CD4-positive, alpha-beta memory T cell (primary cell): ENCODE data around the gene HLA-DPB1. TPM values are rescaled to one million over a fixed set of nuclear protein-coding genes. Genes with fewer than 3 reads are reported as not detected.

ENCODE experiments used
- CTCF ChIA-PET: fragments of 350-600 bp; sonication (Branson Sonifier 250); formaldehyde crosslinking; loops from one replicate; lab custom pipeline; 2021; ENCODE audit warnings: inconsistent platforms; ENCODE audit not compliant: partially characterized antibody; lab: Charles Lee
- POLR2A ChIA-PET: fragments of 350-600 bp; sonication (Branson Sonifier 250); formaldehyde crosslinking; loops from one replicate; lab custom pipeline; 2021; ENCODE audit not compliant: partially characterized antibody; lab: Charles Lee
- DNase-seq, 5 donors: peaks; one replicate each; pipeline versions ENCODE4 v3.0.0 to v3.0.0-alpha.2; 2020 to 2022; ENCODE audit warnings: mixed read lengths in 1 of 5
- H3K27ac ChIP-seq: one replicate; pipeline ENCODE4 v1.7.0; 2013; ENCODE audit warnings: low read depth, low read length
- H3K27me3 ChIP-seq: 2 replicates; pipeline ENCODE4 v1.7.0; 2013; ENCODE audit warnings: mild to moderate bottlenecking, low read length, moderate library complexity; ENCODE audit not compliant: insufficient read depth
- H3K36me3 ChIP-seq: 2 replicates; pipeline ENCODE4 v1.7.0; 2013; ENCODE audit warnings: mild to moderate bottlenecking, low read length, moderate library complexity; ENCODE audit not compliant: insufficient read depth
- H3K4me1 ChIP-seq: 2 replicates; pipeline ENCODE4 v1.7.0; 2013; ENCODE audit warnings: mild to moderate bottlenecking, low read length, moderate library complexity; ENCODE audit not compliant: insufficient read depth
- H3K4me3 ChIP-seq, 2 donors: one replicate each; pipeline ENCODE4 v1.7.0; 2013; ENCODE audit warnings: low read length in 2 of 2, mild to moderate bottlenecking in 1 of 2
- H3K9me3 ChIP-seq, 2 donors: one replicate each; pipeline ENCODE4 v1.7.0; 2013; ENCODE audit warnings: low read length in 2 of 2, control low read depth in 1 of 2; ENCODE audit not compliant: control insufficient read depth in 1 of 2
- H3K27ac Mint-ChIP-seq, 7 donors: one replicate each; pipeline ENCODE4 v1.8.0; 2020 to 2021; ENCODE audit warnings: mixed read lengths in 7 of 7, mild to moderate bottlenecking in 6 of 7, inconsistent platforms in 3 of 7, moderate library complexity in 3 of 7
- H3K27me3 Mint-ChIP-seq, 2 donors: one replicate each; pipeline ENCODE4 v1.8.0; 2020 to 2021; ENCODE audit warnings: mixed read lengths in 2 of 2
- H3K36me3 Mint-ChIP-seq, 2 donors: one replicate each; pipeline ENCODE4 v1.8.0; 2020 to 2021; ENCODE audit warnings: mixed read lengths in 2 of 2, inconsistent platforms in 1 of 2, mild to moderate bottlenecking in 1 of 2
- H3K4me1 Mint-ChIP-seq, 4 donors: one replicate each; pipeline ENCODE4 v1.8.0; 2020 to 2021; ENCODE audit warnings: mixed read lengths in 4 of 4, mild to moderate bottlenecking in 1 of 4
- H3K4me3 Mint-ChIP-seq, 8 donors: one replicate each; pipeline ENCODE4 v1.8.0; 2020 to 2021; ENCODE audit warnings: mixed read lengths in 8 of 8, mild to moderate bottlenecking in 7 of 8, moderate library complexity in 6 of 8, inconsistent platforms in 3 of 8
- H3K9me3 Mint-ChIP-seq, 8 donors: one replicate each; pipeline ENCODE4 v1.8.0; 2020 to 2021; ENCODE audit warnings: mixed read lengths in 8 of 8, mild to moderate bottlenecking in 5 of 8, inconsistent platforms in 3 of 8, moderate library complexity in 1 of 8
- intact Hi-C: fragments of 100-400 bp; cut with micrococcal nuclease; formaldehyde crosslinking; loops from one replicate; pipeline ENCODE4 v1.15.1; 2023
- polyA plus RNA-seq, 2 donors: library from polyadenylated mRNA; unstranded; fragments of 300-500 nt; fragmentation: Illumina TruSeq; gene quantifications; one replicate each; pipeline ENCODE4 v1.2.3, GENCODE V29; 2021
- total RNA-seq, 2 experiments: library from RNA; stranded (reverse); gene quantifications; one replicate each; pipeline ENCODE4 v1.2.3, GENCODE V29; 2021

HLA-DPB1 gene
- total and polyA plus RNA-seq, 4 experiments from 2014 or later, result 14.5 to 76.9 (median 33.8) TPM

DNA sequence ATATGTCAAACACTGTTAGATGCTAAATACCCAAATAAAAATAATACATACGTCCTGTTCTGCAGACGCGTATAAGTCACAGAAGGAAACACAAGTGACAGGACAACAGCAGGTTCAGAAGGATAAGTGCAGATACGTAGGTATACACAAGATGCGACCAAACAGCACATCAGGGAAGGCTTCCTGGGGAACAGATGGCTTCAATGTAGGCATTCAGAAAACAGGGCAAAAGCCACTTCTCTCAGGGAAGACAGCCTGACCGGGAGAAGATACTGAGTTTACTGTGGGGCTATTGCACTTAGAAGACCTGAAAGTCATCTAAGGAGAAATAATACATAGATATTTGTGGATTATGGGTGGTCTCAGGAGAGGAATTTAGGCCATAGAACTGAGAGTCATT, 4.2 kb upstream of the HLA-DPB1 start:
- intact Hi-C loops, result loop anchor here (5.0 kb wide), 1 partner anchor 54 kb away; no protein-coding TSS in a partner anchor
- peaks cover 6% of the 10 kb centered on the region for H3K36me3 ChIP-seq
- Mint-ChIP-seq H3K9me3 (peaks cover 0 to 8% (median 0%) of the 10 kb centered on the region in 8 donors), H3K27ac (peak overlapping the region in 2 of 7 donors; percentile 18), H3K4me3 (peak overlapping the region in 7 of 8 donors; percentile 1 to 92 (median 76)), H3K27me3 (no peaks in the 10 kb centered on the region), H3K36me3 (peaks cover 0 to 14% of the 10 kb centered on the region in 2 donors), H3K4me1 (peaks cover 21 to 34% (median 27%) of the 10 kb centered on the region in 4 donors)
- H3K27me3 ChIP-seq, result no peaks in the 10 kb centered on the region
- peaks cover 34% of the 10 kb centered on the region for H3K4me1 ChIP-seq
- H3K9me3 ChIP-seq, result no peaks in the 10 kb centered on the region
- CTCF ChIA-PET, result interaction anchor here (2.4 kb wide), 1 partner anchor 10 kb away, joined by 9 read pairs; no protein-coding TSS in a partner anchor
- no peak for DNase-seq
- no peak overlapping the region for H3K27ac ChIP-seq
- H3K4me3 ChIP-seq, result peak overlapping the region in 1 of 2 donors; percentile 73
- POLR2A ChIA-PET, result no interaction called here

DNA sequence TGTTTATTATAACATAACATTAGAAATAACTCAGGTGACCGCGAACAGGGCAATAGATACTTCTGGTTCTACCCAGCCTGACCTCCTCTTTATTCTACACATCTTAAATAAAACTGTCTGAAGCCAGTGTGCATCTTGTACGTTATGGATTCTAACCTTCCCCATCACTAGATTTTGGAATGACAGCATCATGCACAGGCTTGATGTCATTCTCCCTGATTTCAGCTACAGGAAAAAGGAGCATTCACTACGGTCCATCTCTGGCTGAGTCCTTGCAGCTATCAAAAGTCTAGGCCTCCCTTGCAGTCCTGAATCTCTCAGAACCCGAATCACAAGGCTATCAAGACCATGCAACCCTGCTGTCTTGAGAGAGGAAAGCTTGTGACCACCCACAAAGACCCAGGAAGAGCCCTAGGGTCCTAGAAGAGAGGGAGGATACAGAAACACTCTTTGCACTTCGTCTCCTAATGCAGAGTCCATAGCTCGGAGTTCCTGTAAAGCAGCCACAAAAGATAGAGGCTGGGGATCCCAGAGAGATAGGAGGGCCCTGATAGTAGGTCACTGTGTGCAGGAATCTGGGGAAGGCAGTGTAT, 3.2 kb upstream of the HLA-DPB1 start:
- Histone ChIP-seq H3K36me3 (peaks cover 6% of the 10 kb centered on the region), H3K4me1 (peaks cover 37% of the 10 kb centered on the region), H3K9me3 (no peaks in the 10 kb centered on the region), H3K27me3 (no peaks in the 10 kb centered on the region), H3K4me3 (peak overlapping the region in 1 of 2 donors; percentile 73), H3K27ac (peak overlapping the region; percentile 67)
- Mint-ChIP-seq H3K4me1 (peaks cover 22 to 40% (median 32%) of the 10 kb centered on the region in 4 donors), H3K4me3 (peak overlapping the region; percentile 16 to 92 (median 82)), H3K9me3 (peaks cover 0 to 1% (median 0%) of the 10 kb centered on the region in 8 donors), H3K27me3 (peaks cover 2 to 3% of the 10 kb centered on the region in 2 donors), H3K27ac (peak overlapping the region in 3 of 7 donors; percentile 38 to 95 (median 95)), H3K36me3 (peaks cover 0 to 10% of the 10 kb centered on the region in 2 donors)
- intact Hi-C loops, result loop anchor here (5.0 kb wide), 1 partner anchor 55 kb away; no protein-coding TSS in a partner anchor
- ChIA-PET POLR2A (interaction anchor here (1.2 to 1.6 kb wide), 4 partner anchors 57 to 199 kb away, joined by 3 to 7 read pairs (median 4); partner anchors contain the start of genes HSD17B8, RPS18 and VPS52), CTCF (interaction anchor here (0.8 to 2.4 kb wide), 7 partner anchors 9 to 58 kb away, joined by 3 to 9 read pairs (median 4); no protein-coding TSS in a partner anchor)
- no peak for DNase-seq

DNA sequence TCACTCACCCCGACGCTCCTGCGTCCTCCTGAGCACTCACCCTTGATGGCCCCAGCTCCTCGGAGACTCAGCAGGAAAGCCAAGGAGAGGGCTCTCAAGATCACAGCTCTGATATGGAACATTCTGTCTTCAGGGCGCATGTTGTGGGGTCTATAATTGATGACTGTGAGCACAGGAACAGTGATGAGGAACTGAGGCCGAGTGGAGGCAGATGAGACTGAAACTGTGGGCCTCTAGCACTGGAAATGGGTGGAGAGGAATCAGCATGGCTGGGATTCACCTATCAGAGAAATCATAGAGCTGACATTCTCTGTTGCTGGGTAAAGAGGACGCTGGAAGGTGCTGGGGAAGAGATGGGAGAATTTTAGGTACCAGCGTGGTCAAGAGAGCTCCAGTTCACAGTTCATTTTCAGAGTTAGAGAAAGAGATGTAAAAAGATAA, 2.3 kb upstream of the HLA-DPB1 start, which contains the start of gene HLA-DPA1:
Gene HLA-DPA1, minus strand, starts transcription at position 219 of the 441 bp plus-strand sequence.
- peak within 1 kb of the TSS in 6 of 7 donors; percentile 65 to 95 (median 88) for H3K27ac Mint-ChIP-seq
- peak within 1 kb of the TSS; percentile 69 to 92 (median 88) for H3K4me3 Mint-ChIP-seq
- H3K4me1 Mint-ChIP-seq, result peaks cover 27 to 46% (median 37%) of the 10 kb centered on the region in 4 donors
- peaks cover 46% of the 10 kb centered on the region for H3K4me1 ChIP-seq
- H3K27ac ChIP-seq, result peak within 1 kb of the TSS; percentile 67
- peak; percentile 24 to 60 (median 49) for DNase-seq
- ChIA-PET CTCF (interaction anchor here (0.8 to 2.4 kb wide), 6 partner anchors 9 to 59 kb away, joined by 3 to 9 read pairs (median 4); no protein-coding TSS in a partner anchor), POLR2A (interaction anchor here (0.7 to 2.1 kb wide), 6 partner anchors 54 to 198 kb away, joined by 3 to 7 read pairs (median 4); partner anchors contain the start of genes HSD17B8, RPS18 and VPS52)
- H3K9me3 ChIP-seq, result no peaks in the 10 kb centered on the region
- H3K27me3 Mint-ChIP-seq, result peaks cover 2 to 3% of the 10 kb centered on the region in 2 donors
- no peaks in the 10 kb centered on the region for H3K9me3 Mint-ChIP-seq
- intact Hi-C loops, result loop anchor here (5.0 kb wide), 1 partner anchor 56 kb away; no protein-coding TSS in a partner anchor
- no peaks in the 10 kb centered on the region for H3K27me3 ChIP-seq
- peak within 1 kb of the TSS; percentile 67 to 73 for H3K4me3 ChIP-seq
- peaks cover 4% of the 10 kb centered on the region for H3K36me3 ChIP-seq
- peaks cover 0 to 3% of the 10 kb centered on the region in 2 donors for H3K36me3 Mint-ChIP-seq

DNA sequence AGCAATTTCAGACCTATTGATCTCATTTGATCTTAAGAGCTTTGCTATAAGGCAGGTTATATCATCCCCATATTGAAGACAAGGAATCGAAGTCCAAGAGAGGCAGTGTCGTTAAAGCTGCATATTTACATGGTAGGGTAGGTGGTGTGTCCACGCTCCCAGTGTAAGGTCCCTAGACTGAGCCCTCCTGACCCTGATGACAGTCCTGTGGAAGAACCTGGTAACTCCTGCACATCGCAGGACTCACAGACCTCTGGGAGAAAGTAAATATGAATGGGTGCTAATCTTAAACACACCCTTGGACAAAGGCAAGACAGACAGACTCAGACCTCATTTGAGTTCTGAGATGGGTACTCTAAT, 602 bp upstream of the HLA-DPB1 start:
- H3K4me1 ChIP-seq, result peaks cover 49% of the 10 kb centered on the region
- H3K36me3 Mint-ChIP-seq, result no peaks in the 10 kb centered on the region
- DNase-seq, result no peak
- H3K27me3 ChIP-seq, result no peaks in the 10 kb centered on the region
- H3K4me1 Mint-ChIP-seq, result peaks cover 28 to 51% (median 38%) of the 10 kb centered on the region in 4 donors
- H3K9me3 Mint-ChIP-seq, result peaks cover 0 to 2% (median 0%) of the 10 kb centered on the region in 8 donors
- peak overlapping the region; percentile 34 to 93 (median 87) for H3K27ac Mint-ChIP-seq
- no peaks in the 10 kb centered on the region for H3K9me3 ChIP-seq
- ChIA-PET POLR2A (interaction anchor here (0.7 to 2.1 kb wide), 7 partner anchors 103 to 1161 kb away, joined by 3 to 10 read pairs (median 4); partner anchors contain the start of genes HMGA1, TAP1 and TAP2), CTCF (interaction anchor here (0.6 to 1.5 kb wide), 5 partner anchors 10 to 173 kb away, joined by 3 to 12 read pairs (median 4); no protein-coding TSS in a partner anchor)
- H3K27me3 Mint-ChIP-seq, result peaks cover 2 to 3% of the 10 kb centered on the region in 2 donors
- H3K4me3 Mint-ChIP-seq, result peak overlapping the region in 4 of 8 donors; percentile 2 to 87 (median 86)
- H3K27ac ChIP-seq, result peak overlapping the region; percentile 76
- intact Hi-C loops, result no loop called here
- no peaks in the 10 kb centered on the region for H3K36me3 ChIP-seq
- H3K4me3 ChIP-seq, result peak overlapping the region in 1 of 2 donors; percentile 79

DNA sequence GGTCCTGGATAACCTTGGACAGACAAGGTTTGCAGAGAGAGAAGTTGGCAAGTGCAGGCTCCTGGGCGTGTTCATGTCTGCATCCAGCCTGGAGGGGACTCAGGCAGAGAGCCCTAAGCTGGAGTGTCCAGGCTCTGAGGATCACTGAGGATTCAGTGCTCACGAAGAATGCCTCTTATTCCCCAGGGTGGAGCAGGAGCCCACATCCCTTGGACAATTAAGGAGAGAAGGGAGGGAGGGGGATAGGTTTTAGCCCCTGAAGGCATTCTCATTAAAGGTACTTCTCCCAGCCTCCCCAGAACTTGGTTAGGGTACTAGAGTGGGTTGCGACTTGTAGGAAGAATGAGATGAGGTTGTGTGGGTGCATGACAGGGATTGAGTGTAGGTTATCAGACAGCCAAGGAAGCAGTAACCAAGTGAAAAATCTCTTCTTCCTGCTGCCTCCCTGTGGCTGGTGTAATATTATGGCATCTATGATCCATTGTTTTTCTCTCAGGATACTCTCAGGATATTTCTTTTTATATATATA, 680 bp downstream of the HLA-DPB1 start:
- Histone ChIP-seq H3K4me1 (peaks cover 47% of the 10 kb centered on the region), H3K36me3 (no peaks in the 10 kb centered on the region), H3K4me3 (peak overlapping the region; percentile 39 to 79), H3K27ac (peak overlapping the region; percentile 76), H3K9me3 (no peaks in the 10 kb centered on the region), H3K27me3 (no peaks in the 10 kb centered on the region)
- POLR2A ChIA-PET, result interaction anchor here (1.0 to 1.5 kb wide), 4 partner anchors 58 to 223 kb away, joined by 3 to 10 read pairs (median 4); partner anchors contain the start of gene TAP1
- CTCF ChIA-PET, result interaction anchor here (1.0 to 1.5 kb wide), 2 partner anchors 9 to 61 kb away, joined by 4 to 12 read pairs; no protein-coding TSS in a partner anchor
- Mint-ChIP-seq H3K9me3 (peaks cover 0 to 2% (median 0%) of the 10 kb centered on the region in 8 donors), H3K36me3 (peaks cover 0 to 1% of the 10 kb centered on the region in 2 donors), H3K4me3 (peak overlapping the region; percentile 70 to 92 (median 87)), H3K27me3 (peaks cover 2 to 3% of the 10 kb centered on the region in 2 donors), H3K4me1 (peaks cover 28 to 59% (median 38%) of the 10 kb centered on the region in 4 donors), H3K27ac (peak overlapping the region in 6 of 7 donors; percentile 34 to 93 (median 78))
- intact Hi-C loops, result no loop called here
- DNase-seq, result no peak

DNA sequence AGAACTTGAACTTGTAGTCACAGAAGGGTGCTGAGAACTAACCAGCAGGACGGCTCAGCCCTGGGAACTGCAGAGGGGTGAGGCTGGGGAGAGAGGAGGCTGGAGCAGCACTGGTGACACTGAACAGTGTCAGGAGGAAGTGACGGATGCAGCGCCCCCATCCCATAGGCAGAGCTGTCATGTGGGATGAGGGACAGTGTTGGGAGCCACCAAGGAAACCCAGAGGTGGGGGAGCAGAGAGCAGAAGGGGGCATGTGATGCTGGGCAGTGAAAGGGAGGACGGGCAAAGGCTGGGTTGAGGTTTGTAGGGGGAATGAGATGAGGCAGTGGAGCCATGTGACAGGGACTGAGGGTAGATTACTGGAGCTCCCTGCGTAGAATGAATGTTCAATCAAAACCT, 2.1 kb downstream of the HLA-DPB1 start:
- Mint-ChIP-seq H3K27me3 (peaks cover 2 to 3% of the 10 kb centered on the region in 2 donors), H3K27ac (peak overlapping the region in 4 of 7 donors; percentile 36 to 73 (median 60)), H3K9me3 (peaks cover 0 to 2% (median 0%) of the 10 kb centered on the region in 8 donors), H3K4me1 (peaks cover 22 to 57% (median 32%) of the 10 kb centered on the region in 4 donors), H3K4me3 (peak overlapping the region in 3 of 8 donors; percentile 33 to 81 (median 52)), H3K36me3 (peaks cover 0 to 1% of the 10 kb centered on the region in 2 donors)
- Histone ChIP-seq H3K4me3 (no peak overlapping the region), H3K27ac (no peak overlapping the region), H3K36me3 (no peaks in the 10 kb centered on the region), H3K27me3 (no peaks in the 10 kb centered on the region), H3K9me3 (no peaks in the 10 kb centered on the region), H3K4me1 (peaks cover 32% of the 10 kb centered on the region)
- CTCF ChIA-PET, result interaction anchor here (7.0 kb wide), 1 partner anchor 62 kb away, joined by 108 read pairs; no protein-coding TSS in a partner anchor
- DNase-seq, result no peak
- POLR2A ChIA-PET, result no interaction called here
- intact Hi-C loops, result no loop called here
